H1 (cell line): Measurements from ENCODE around the gene PLEKHG2. TPM values are rescaled to one million over a fixed set of nuclear protein-coding genes. Genes with fewer than 3 reads are reported as not detected.

Experiments used
- CTCF ChIA-PET: fragments of 300-600 bp; sonication (Branson Sonifier 250); formaldehyde crosslinking; loops from one replicate; lab custom pipeline; 2021; ENCODE audit not compliant: partially characterized antibody; lab: Charles Lee
- POLR2A ChIA-PET: fragments of 300-600 bp; sonication (Branson Sonifier 250); formaldehyde crosslinking; loops from one replicate; lab custom pipeline; 2021; ENCODE audit warnings: inconsistent platforms; ENCODE audit not compliant: partially characterized antibody; lab: Charles Lee
- DNase-seq, 2 experiments: peaks; one replicate each; pipeline versions ENCODE4 v3.0.0 to v3.0.0-alpha.2; 2010 to 2022; ENCODE audit warnings: low spot score in 2 of 2, low read depth in 1 of 2, mixed read lengths in 1 of 2
- FAIRE-seq: peaks from 2 replicates; lab custom pipeline; 2011; peaks lifted over from hg19 to GRCh38; lab: Jason Lieb, UNC
- H2AFZ ChIP-seq: 2 replicates; pipeline ENCODE4 v1.8.1; 2012; ENCODE audit warnings: low read length, inconsistent platforms
- H2AK5ac ChIP-seq: 2 replicates; pipeline ENCODE4 v1.6.1; 2013; ENCODE audit warnings: low read depth, low read length
- H2BK120ac ChIP-seq: replicated peaks from 2 replicates; pipeline ENCODE3; 2013; ENCODE audit warnings: low read depth, low read length, inconsistent platforms
- H2BK12ac ChIP-seq: 2 replicates; pipeline ENCODE4 v1.6.1; 2013; ENCODE audit warnings: low read depth, low read length
- H2BK15ac ChIP-seq: 2 replicates; pipeline ENCODE4 v1.6.1; 2013; ENCODE audit warnings: low read length
- H2BK20ac ChIP-seq: 2 replicates; pipeline ENCODE4 v1.6.1; 2013; ENCODE audit warnings: low read length
- H2BK5ac ChIP-seq: 2 replicates; pipeline ENCODE4 v1.6.1; 2013; ENCODE audit warnings: low read depth, low read length
- H3K14ac ChIP-seq: 2 replicates; pipeline ENCODE4 v1.6.1; 2013; ENCODE audit warnings: inconsistent platforms; ENCODE audit not compliant: insufficient read length
- H3K18ac ChIP-seq: 2 replicates; pipeline ENCODE4 v1.6.1; 2013; ENCODE audit warnings: low read length; ENCODE audit errors: extremely low read depth
- H3K23ac ChIP-seq: 2 replicates; pipeline ENCODE4 v1.6.1; 2013; ENCODE audit warnings: inconsistent platforms; ENCODE audit not compliant: insufficient read length
- H3K23me2 ChIP-seq: 2 replicates; pipeline ENCODE4 v1.6.1; 2013; ENCODE audit warnings: low read depth, low read length
- H3K27ac ChIP-seq: 2 replicates; pipeline ENCODE4 v1.6.1; 2011; ENCODE audit warnings: low read depth, low read length, inconsistent platforms
- H3K27me3 ChIP-seq, 4 experiments: replicated peaks in 1 of 4; 1 replicate in 1 of 4; 2 replicates in 3 of 4; pipeline versions ENCODE4 v1.6.1 to v1.8.1; 2011 to 2013; ENCODE audit warnings: low read length in 3 of 4, mild to moderate bottlenecking in 3 of 4, inconsistent platforms in 2 of 4, mixed read lengths in 2 of 4, moderate library complexity in 1 of 4; ENCODE audit not compliant: control insufficient read depth in 3 of 4, insufficient read depth in 3 of 4; ENCODE audit errors: extremely low read depth in 1 of 4
- H3K36me3 ChIP-seq, 4 experiments: 2 replicates each; pipeline versions ENCODE4 v1.6.1 to v1.8.1; 2011 to 2013; ENCODE audit warnings: mild to moderate bottlenecking in 4 of 4, low read length in 3 of 4, moderate library complexity in 2 of 4, control low read depth in 1 of 4, inconsistent platforms in 1 of 4; ENCODE audit not compliant: insufficient read depth in 4 of 4, control insufficient read depth in 2 of 4
- H3K4ac ChIP-seq: replicated peaks from 2 replicates; pipeline ENCODE3; 2013; ENCODE audit warnings: low read length, low read depth, mixed read lengths, inconsistent platforms; ENCODE audit not compliant: insufficient read length
- H3K4me1 ChIP-seq, 4 experiments: replicated peaks in 1 of 4; 1 replicate in 1 of 4; 2 replicates in 3 of 4; pipeline versions ENCODE4 v1.6.1 to v1.8.1; 2011 to 2013; ENCODE audit warnings: low read length in 3 of 4, inconsistent platforms in 2 of 4, mixed read lengths in 1 of 4; ENCODE audit not compliant: insufficient read depth in 4 of 4, control insufficient read depth in 3 of 4
- H3K4me2 ChIP-seq, 2 experiments: 2 replicates each; pipeline versions ENCODE4 v1.6.1 to v1.8.1; 2011 to 2013; ENCODE audit warnings: low read depth in 2 of 2, low read length in 2 of 2, control low read depth in 1 of 2, inconsistent platforms in 1 of 2, mild to moderate bottlenecking in 1 of 2; ENCODE audit not compliant: insufficient read depth in 1 of 2
- H3K4me3 ChIP-seq, 4 experiments: fragments of 200-600, 300-600 bp in 1 of 4; sonication (generic), shearing (Covaris generic), sonication (Bioruptor Twin) in 1 of 4; 2 replicates each; pipeline versions ENCODE4 v1.5.1 to v1.8.1; 2011 to 2016; ENCODE audit warnings: low read length in 4 of 4, low read depth in 3 of 4, control low read depth in 2 of 4, inconsistent platforms in 2 of 4, mild to moderate bottlenecking in 2 of 4, mixed read lengths in 1 of 4, moderate library complexity in 1 of 4; ENCODE audit not compliant: insufficient read depth in 2 of 4; ENCODE audit errors: extremely low read depth in 1 of 4
- H3K56ac ChIP-seq: replicated peaks from 2 replicates; pipeline ENCODE3; 2013; ENCODE audit warnings: low read depth, mild to moderate bottlenecking, mixed read lengths, low read length, inconsistent platforms; ENCODE audit not compliant: insufficient read length
- H3K79me1 ChIP-seq: 2 replicates; pipeline ENCODE4 v1.6.1; 2013; ENCODE audit warnings: low read depth, low read length, control low read depth
- H3K79me2 ChIP-seq, 2 experiments: 2 replicates each; pipeline versions ENCODE4 v1.6.1 to v1.8.1; 2012 to 2013; ENCODE audit warnings: low read length in 2 of 2, mild to moderate bottlenecking in 2 of 2, inconsistent platforms in 1 of 2; ENCODE audit not compliant: insufficient read depth in 2 of 2, control insufficient read depth in 1 of 2
- H3K9ac ChIP-seq, 4 experiments: replicated peaks in 1 of 4; 1 replicate in 1 of 4; 2 replicates in 3 of 4; pipeline versions ENCODE4 v1.6.1 to v1.8.1; 2011 to 2013; ENCODE audit warnings: low read depth in 3 of 4, low read length in 3 of 4, control low read depth in 2 of 4, mild to moderate bottlenecking in 2 of 4, moderate library complexity in 2 of 4, inconsistent platforms in 1 of 4; ENCODE audit errors: extremely low read depth in 1 of 4
- H3K9me3 ChIP-seq, 2 experiments: 2 replicates each; pipeline versions ENCODE4 v1.6.1 to v1.8.1; 2012 to 2013; ENCODE audit warnings: mild to moderate bottlenecking in 2 of 2, moderate library complexity in 2 of 2, control low read depth in 1 of 2, inconsistent platforms in 1 of 2, low read depth in 1 of 2, low read length in 1 of 2, mixed read lengths in 1 of 2; ENCODE audit not compliant: insufficient read depth in 2 of 2
- H4K20me1 ChIP-seq, 2 experiments: replicated peaks in 1 of 2; 2 replicates each; pipeline versions ENCODE3 to v1.8.1; 2011 to 2013; ENCODE audit warnings: inconsistent platforms in 2 of 2, low read length in 2 of 2, mild to moderate bottlenecking in 1 of 2; ENCODE audit not compliant: insufficient read depth in 2 of 2, control insufficient read depth in 1 of 2
- H4K5ac ChIP-seq: 2 replicates; pipeline ENCODE4 v1.6.1; 2013; ENCODE audit warnings: low read length, low read depth, mixed read lengths, inconsistent platforms; ENCODE audit not compliant: insufficient read length
- H4K8ac ChIP-seq: 2 replicates; pipeline ENCODE4 v1.8.0; 2013; ENCODE audit warnings: mild to moderate bottlenecking, moderate library complexity, low read length, inconsistent platforms; ENCODE audit not compliant: insufficient read depth; ENCODE audit errors: extremely low read depth
- H4K91ac ChIP-seq: replicated peaks from 2 replicates; pipeline ENCODE3; 2013; ENCODE audit warnings: low read length, mixed read lengths, inconsistent platforms; ENCODE audit not compliant: insufficient read length
- ASH2L ChIP-seq: fragments of 200-600, 300-600 bp; sonication (generic); IDR thresholded peaks from one replicate; pipeline ENCODE4 v1.7.1; 2017; ENCODE audit warnings: low read length
- CHD2 ChIP-seq: IDR thresholded peaks from 2 replicates; pipeline ENCODE4 v1.6.1; 2012; ENCODE audit warnings: low read length, improper control_type of control experiment
- EGR1 ChIP-seq: IDR thresholded peaks from 2 replicates; pipeline ENCODE4 v1.6.1; 2011; ENCODE audit warnings: low read depth, low read length, borderline replicate concordance
- KDM4A ChIP-seq: IDR thresholded peaks from one replicate; pipeline ENCODE4 v1.7.1; 2012; ENCODE audit warnings: low read depth, mild to moderate bottlenecking, moderate library complexity, low read length, inconsistent platforms; ENCODE audit not compliant: severe bottlenecking
- MAFK ChIP-seq: IDR thresholded peaks from 2 replicates; pipeline ENCODE4 v1.6.1; 2012; ENCODE audit warnings: low read depth, mild to moderate bottlenecking, improper control_type of control experiment, low read length
- RFX5 ChIP-seq: IDR thresholded peaks from 2 replicates; pipeline ENCODE4 v1.6.1; 2011; ENCODE audit warnings: low read depth, low read length, improper control_type of control experiment, borderline replicate concordance
- TBP ChIP-seq: IDR thresholded peaks from 2 replicates; pipeline ENCODE4 v1.6.1; 2011; ENCODE audit warnings: low read depth, low read length, improper control_type of control experiment
- WGBS, 2 experiments: shearing (Covaris generic) in 1 of 2; methylation state at CpG; one replicate each; pipeline versions ENCODE4 v1.1.6 to v1.1.7; 2013 to 2015; ENCODE audit warnings: low lambda C conversion rate in 2 of 2, mixed read lengths in 2 of 2, inconsistent platforms in 1 of 2, low coverage in 1 of 2, missing lambda C conversion rate in 1 of 2; ENCODE audit not compliant: insufficient replicate concordance in 2 of 2, insufficient coverage in 1 of 2, insufficient read length in 1 of 2; ENCODE audit errors: extremely low coverage in 1 of 2, missing lambda C conversion rate in 1 of 2; 5-methylcytosine and 5-hydroxymethylcytosine counted together
- polyA plus RNA-seq, 7 experiments: library from polyadenylated mRNA; depleted of rRNA in 3 of 7; stranded (reverse) in 5 of 7; unstranded in 2 of 7; fragments of >200 nt in 5 of 7; fragments of 200-250 nt in 2 of 7; gene quantifications; 1 replicate in 5 of 7; 2 replicates in 1 of 7; 4 replicates in 1 of 7; pipeline versions ENCODE4 v1.2.1 to v1.2.3, GENCODE V29; 2011 to 2013; ENCODE audit warnings: missing spikeins in 2 of 7, mixed read lengths in 2 of 7
- total RNA-seq: library from RNA; stranded (reverse); fragmentation: NEBNext Ultra II Directional; extraction: Animal tissue kit (Norgen Biotek cat#: 25700); gene quantifications from 2 replicates; pipeline ENCODE4 v1.2.1, GENCODE V29; 2021

Gene PLEKHG2
- total and polyA plus RNA-seq, 2 of the 8 experiments (the other 6 are each of a cell fraction or from before 2014, with no cell fraction given), result 16.9 to 65.7 TPM

- no peak overlapping the region for H2BK15ac ChIP-seq
- no peak overlapping the region for H2AK5ac ChIP-seq
- no peak for DNase-seq
- no peak overlapping the region for H3K4me3 ChIP-seq
- no peak overlapping the region for H3K27ac ChIP-seq
- H3K27me3 ChIP-seq, result no peaks in the 10 kb centered on the region
- no peak overlapping the region for H2BK5ac ChIP-seq
- no peak overlapping the region for H4K8ac ChIP-seq
- H3K79me1 ChIP-seq, result peaks cover 15% of the 10 kb centered on the region
- H2BK12ac ChIP-seq, result no peak overlapping the region
- 97% methylated on average over 8 of the region's 8 CpGs; no CpG with 5 or more reads in 1 of the 2 experiments for WGBS, 2 experiments
- no peak overlapping the region for H4K5ac ChIP-seq
- H3K56ac ChIP-seq, result no peak overlapping the region
- POLR2A ChIA-PET, result interaction anchor here (0.9 to 47.8 kb wide), 4 partner anchors 19 to 48 kb away, joined by 3 to 1154 read pairs (median 4); partner anchors contain the start of genes PLEKHG2 and RPS16
- H3K79me2 ChIP-seq, result peaks cover 20 to 75% of the 10 kb centered on the region in 2 experiments
- peaks cover 11 to 14% of the 10 kb centered on the region in 2 experiments for H4K20me1 ChIP-seq
- no peak overlapping the region for H3K4me2 ChIP-seq
- no peak overlapping the region for H3K14ac ChIP-seq
- no peak overlapping the region for H3K18ac ChIP-seq
- no peak overlapping the region for H2AFZ ChIP-seq
- H3K9ac ChIP-seq, result no peak overlapping the region
- H2BK120ac ChIP-seq, result no peak overlapping the region
- H3K36me3 ChIP-seq, result peaks cover 0 to 21% (median 0%) of the 10 kb centered on the region in 4 experiments; a peak in 4 of 8 replicates
- no peak for FAIRE-seq
- no peak overlapping the region for H2BK20ac ChIP-seq
- H3K4ac ChIP-seq, result no peak overlapping the region
- CTCF ChIA-PET, result interaction anchor here (0.6 to 1.5 kb wide), 4 partner anchors 9 to 736 kb away, joined by 3 to 8 read pairs (median 3); no protein-coding TSS in a partner anchor
- peaks cover 6% of the 10 kb centered on the region; the same call in 1 of the 2 replicates for H3K23me2 ChIP-seq
- H3K9me3 ChIP-seq, result no peaks in the 10 kb centered on the region
- peaks cover 0 to 3% (median under 1%) of the 10 kb centered on the region in 4 experiments; a peak in 3 of 7 replicates for H3K4me1 ChIP-seq
- no peak overlapping the region for H3K23ac ChIP-seq
- no peak overlapping the region for H4K91ac ChIP-seq
- TF ChIP-seq ASH2L (no peak), KDM4A (no peak), EGR1 (no peak), RFX5 (no peak), MAFK (no peak), TBP (no peak), CHD2 (no peak)
Observed at GRCh38 chr19:39449116-39449797, 36.8 kb downstream of the PLEKHG2 start.
